Stimulated activated CD4-positive, alpha-beta T cell treated with anti-CD3 and anti-CD28 coated beads, Interleukin-15, amount 100 ng/mL, for 48 hours (primary cell): ENCODE measurements around the gene STAM.

Source experiments
- DNase-seq, 2 donors: peaks; one replicate each; pipeline ENCODE4 v3.0.0-alpha.2; 2020; ENCODE audit warnings: low read depth in 2 of 2

The STAM gene

GRCh38 chr10:17730667-17731066 lies 86.7 kb downstream of the STAM start:
- DNase-seq = no peak

- no peak for DNase-seq
Measured at GRCh38 chr10:17731331-17732020, 87.5 kb downstream of the STAM start.

DNA sequence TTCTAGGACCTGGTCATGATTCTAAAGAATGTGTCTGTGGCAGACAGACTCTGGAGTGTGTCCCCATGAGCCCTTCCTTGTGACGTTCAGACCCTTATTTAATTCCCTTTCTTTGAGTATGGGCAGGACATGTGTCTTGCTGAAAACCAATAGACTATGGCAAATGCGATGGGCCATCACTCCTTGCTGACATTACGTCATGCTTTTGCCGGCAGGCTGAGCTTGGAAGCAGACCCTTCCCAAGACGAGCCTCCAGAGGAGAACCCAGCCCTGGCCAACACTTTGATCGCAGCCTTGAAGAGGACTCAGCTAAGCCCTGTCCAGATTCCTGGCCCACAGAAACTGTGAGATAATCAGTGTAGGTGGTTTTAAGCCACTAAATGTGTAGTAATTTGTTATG lies 89.7 kb downstream of the STAM start:
- no peak for DNase-seq

- DNase-seq = no peak
Measured at GRCh38 chr10:17734432-17735080, 90.6 kb downstream of the STAM start.

DNA sequence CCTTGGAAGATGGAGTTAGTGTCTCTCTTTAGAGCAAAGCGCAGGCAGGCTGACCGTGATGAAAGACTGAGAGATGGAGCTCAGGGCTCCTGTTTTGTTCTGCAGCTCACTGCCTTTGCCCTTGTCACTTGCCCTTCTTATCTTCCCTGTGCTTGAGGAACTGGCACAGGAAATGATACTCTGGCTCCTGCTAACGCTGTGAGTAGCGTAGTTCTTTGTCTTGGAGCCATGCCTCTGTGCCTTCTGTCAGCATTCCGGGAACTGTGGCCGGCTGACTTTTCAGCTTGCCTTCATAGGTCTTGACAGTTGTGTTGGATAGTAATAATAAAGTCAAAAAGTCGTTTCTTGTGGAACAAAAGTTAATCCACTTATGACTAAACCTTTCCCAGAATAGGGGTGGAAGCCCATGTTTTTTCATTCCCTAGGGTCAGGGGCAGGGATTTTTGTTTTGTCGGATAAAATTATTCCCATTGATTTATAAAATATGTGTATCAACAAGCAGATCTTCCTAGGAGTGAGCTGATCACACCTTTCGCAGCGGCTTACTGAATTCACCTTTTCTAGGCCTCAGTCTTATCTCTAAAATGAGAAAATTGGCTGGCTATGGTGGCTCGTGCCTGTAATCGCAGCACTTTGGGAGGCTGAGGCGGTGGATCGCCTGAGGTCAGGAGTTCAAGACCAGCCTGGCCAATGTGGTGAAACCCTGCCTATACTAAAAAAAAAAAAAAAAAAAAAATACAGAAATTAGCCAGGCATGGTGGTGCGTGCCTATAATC lies 91.4 kb downstream of the STAM start:
- DNase-seq = no peak

- no peak for DNase-seq
Measured at GRCh38 chr10:17736223-17736622, 92.3 kb downstream of the STAM start.

GRCh38 chr10:17737027-17737965 lies 93.3 kb downstream of the STAM start:
- DNase-seq = no peak

DNA sequence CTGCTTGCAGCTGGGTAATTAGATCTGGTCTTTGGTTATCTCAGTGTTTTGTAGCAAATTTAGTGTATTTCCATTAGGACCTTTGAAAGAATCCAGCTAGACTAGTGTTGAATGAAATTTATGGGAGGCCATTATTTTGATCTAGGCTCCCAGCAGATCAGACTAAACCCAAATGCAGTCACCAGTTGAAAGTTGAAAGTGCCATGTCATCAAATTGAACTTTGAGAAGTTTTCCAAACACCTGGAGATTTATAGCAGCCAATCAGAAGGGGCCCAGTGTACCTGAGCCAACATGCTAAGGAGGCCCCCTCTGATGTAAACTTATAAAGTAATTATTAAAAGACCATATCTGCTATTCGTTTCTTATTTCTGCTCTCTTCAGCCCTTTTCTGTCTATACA lies 96.7 kb downstream of the STAM start:
- no peak for DNase-seq

DNA sequence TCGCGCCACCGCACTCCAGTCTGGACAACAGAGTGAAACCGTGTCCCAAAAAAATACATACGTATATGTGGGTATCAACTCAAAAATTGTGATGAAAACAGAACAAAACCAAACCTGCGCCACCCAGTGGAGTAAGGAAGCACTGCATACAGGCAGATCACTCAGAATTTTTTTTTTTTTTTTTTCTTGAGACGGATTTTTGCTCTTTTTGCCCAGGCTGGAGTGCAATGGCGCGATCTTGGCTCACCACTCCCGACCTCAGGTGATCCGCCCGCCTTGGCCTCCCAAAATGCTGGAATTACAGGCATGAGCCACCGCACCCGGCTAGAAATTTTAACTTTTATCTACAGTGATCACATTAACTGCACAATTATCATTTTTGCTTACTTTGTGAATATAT lies 99.0 kb downstream of the STAM start:
- peak; percentile 42 to 59 for DNase-seq

DNA sequence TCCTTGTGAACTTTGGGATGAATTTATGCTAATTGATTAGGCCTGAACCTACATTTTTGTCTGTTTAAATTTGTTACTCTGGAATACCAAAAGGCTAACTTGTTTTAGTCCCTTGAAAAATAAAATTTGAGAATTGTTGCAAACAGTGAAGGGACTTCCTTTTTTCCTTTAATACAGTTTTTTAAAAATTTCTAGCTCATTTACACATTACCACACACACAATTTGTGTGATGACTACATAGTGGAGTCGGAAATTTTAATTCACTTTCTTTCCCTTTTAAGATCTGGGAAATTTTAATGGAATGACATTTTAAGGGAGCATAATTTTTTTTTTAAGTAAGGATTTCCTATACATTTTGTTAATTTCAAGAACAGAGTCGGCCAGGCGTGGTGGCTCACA lies 99.5 kb downstream of the STAM start:
- DNase-seq = no peak

DNA sequence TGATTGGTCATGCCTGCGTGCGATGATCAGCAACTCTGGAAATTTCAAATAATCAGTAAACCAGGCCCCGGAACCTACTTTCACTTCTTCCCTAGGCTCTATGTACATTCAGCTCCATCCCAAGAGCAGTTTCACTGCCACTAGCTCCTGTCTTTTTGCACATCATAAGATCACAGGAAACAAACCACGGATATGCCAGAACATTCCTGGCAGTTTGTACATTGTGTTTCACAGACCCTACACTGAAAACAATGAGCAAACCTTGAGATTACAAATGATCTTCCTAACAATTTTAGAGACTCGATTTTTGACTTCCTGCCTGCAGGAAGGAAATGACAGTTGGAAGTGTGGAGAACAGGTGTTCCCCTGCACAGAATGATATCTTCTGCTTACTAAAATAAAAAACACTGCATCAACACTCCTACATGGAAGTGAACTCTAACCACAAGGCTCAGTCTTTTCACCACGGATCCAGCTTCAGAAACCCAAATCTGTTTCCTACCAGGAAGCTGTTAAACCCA lies 100.5 kb downstream of the STAM start:
- no peak for DNase-seq

DNA sequence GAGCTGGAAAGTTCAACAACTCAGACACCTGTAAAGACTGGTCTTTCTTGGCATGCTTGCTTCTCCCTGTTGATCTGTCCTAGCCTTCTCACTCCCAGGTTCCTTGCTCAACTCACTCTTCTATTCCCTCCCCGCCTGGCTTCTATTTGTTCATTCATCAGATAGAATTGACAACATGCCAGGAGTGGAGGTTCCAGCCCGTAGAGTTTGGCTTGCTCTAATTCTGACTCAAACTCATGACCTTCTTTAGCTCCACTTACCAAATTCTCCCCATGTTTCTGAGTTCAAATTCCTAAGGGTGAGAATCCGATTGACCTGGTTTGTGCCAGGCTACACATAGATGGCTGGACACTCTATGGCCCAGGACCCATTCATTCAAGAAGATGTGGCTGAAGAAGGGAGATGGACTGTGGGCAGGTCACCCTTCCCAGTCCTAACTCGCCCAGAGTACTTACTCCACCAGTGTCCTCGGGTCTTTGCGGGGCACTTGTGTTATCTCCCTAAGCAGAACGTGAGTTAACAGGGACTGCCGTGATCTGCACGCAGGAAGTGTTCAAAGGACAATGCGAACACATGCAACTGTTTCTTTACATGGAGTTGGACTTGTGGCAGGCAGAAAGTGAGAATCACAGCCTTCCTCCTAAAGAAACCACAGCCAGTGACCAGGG lies 104.1 kb downstream of the STAM start:
- DNase-seq = no peak

DNA sequence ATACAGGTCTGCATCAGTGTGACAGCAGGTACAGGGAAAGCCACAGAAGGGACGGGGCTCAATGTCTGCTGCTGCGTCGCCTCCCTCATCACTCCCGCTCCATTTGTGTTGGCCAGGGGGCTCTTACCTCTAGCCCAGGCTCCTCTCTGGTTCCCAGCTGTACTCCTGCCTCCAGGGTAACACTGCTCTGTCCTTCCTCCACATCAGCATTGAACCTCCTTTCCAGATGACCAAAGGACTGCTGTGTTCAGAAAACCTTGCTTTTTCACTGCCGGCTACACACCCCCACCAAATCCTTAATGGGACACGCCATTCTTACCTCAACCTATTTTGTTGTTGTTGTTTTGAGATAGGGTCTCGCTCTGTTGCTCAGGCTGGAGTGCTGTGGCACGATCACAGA lies 105.9 kb downstream of the STAM start:
- no peak for DNase-seq

DNA sequence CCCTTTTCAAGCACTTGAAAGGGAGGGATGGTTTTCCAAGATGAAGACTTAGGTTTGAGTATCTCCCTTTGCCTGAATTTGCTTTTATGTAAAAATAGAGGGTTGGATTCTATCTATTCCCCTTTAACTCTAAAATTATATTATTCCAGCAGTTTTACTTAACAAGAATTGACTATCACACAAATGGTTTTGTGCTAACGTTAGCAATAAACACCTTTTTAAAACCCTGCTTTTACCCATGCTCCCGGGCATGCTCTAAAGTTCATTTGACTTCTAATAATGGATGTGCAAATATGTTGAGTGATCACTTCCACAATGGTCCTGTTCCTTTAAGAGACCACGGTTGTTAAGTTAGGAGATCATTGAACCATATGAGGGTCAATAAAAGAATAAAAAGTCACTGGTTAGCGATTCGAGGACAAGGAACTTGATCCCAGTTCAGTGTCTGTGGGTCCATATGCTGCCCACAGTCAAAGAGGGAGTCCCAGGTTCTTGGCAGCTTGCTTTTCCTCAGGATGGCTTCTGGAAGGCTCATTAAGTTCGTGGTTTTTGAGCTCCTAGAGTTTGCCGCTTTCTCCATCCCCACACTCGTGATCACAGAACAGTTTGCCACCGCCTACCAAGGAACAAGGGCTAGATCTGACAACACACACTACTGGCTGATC lies 108.0 kb downstream of the STAM start, which contains the start of gene TMEM236:
Gene TMEM236 (plus strand): TSS at position 421 of the 665 bp plus-strand sequence. CDS start 95 bp downstream, at position 516.
- DNase-seq = no peak

- no peak for DNase-seq
Measured at GRCh38 chr10:17756557-17757217, 112.7 kb downstream of the STAM start.

DNA sequence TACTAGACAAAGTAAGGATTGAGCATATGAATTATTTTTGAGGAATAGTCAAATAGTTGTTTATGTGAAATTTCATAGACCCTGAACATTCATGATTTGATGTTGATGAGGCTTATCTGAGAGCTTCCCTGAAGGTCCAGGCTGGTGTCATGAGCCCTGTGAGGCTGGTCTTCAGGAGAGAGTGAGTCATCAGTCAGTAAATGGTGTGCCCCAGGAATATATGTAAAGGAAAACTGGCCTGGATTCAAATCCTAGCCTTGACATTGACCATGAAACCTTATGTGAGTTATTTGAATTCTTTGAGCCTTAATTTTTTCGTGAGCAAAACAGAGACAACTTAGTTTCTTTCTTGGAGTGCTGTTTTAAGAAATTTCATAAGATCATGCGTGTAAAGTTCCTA lies 114.2 kb downstream of the STAM start:
- DNase-seq = no peak

- DNase-seq = no peak
Measured at GRCh38 chr10:17758896-17759295, 114.9 kb downstream of the STAM start.

GRCh38 chr10:17764142-17764541 lies 120.2 kb downstream of the STAM start:
- DNase-seq = no peak

- DNase-seq = no peak
Measured at GRCh38 chr10:17765602-17766001, 121.7 kb downstream of the STAM start.
